ENCODE measurements around the gene FOXP2.
A peak's percentile ranks its signal among the peaks of the same experiment; 100 is the strongest.

FOXP2 gene

DNA sequence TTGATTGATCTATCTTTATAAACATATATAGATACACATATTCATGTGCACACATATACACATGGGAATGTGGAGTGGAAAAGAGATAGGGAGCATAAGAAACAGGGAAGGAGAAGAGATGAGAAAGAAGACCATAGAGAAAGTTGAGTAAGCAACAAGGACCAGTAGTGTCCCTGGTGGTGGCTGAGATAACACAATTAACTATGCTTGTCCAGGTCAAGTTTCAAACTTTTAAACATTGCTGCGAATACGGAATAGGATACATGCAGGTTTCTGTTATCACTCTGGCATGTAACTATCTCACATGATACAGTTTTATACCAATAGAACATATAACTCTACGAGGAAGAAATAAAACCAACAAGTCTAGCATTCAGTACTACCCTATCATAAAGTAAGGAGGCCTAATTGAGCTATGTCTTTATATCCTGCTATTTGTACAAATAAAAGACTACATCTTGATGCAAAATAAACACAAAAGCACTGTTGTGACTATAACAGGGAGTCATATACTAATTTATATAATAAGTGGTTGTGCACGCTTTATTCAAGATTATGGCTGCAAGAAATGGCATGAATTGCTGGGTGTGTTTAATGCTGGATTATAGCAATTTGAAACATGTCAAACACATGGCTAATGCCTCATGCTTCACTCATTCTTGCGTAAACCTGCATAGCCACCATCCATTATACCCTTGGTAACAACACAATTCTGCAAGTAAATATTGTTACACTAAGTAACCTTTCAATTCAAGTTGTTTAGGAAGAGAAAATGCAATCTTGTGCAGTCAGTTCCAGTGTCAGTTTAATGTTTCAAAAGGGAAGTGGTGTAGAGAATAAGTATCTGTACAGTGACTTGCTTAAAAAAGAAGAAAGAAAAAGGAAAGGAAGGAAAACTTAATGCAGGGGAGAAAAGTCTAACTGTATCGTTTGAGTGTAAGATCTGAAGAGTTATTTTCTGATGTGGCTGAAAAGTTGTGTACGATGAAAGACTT lies 8.2 kb downstream of the FOXP2 start:
- CTCF ChIA-PET: no interaction called here

GRCh38 chr7:114426382-114426781 lies 11.8 kb downstream of the FOXP2 start:
- H3K27me3 ChIP-seq (replicated peaks in 2 of 5; ENCODE audit: control insufficient read depth in 4 of 5, insufficient read depth in 5 of 5, low read length in 4 of 5): no peaks in the 10 kb centered on the region
- no peaks in the 10 kb centered on the region for H3K9me3 ChIP-seq (ENCODE audit: control extremely low read depth in 1 of 5, control insufficient read depth in 4 of 5, insufficient read depth in 2 of 5, low read depth in 1 of 5, low read length in 4 of 5)
- ChIA-PET POLR2A (no interaction called here), CTCF (interaction anchor here (0.7 to 0.8 kb wide), 2 partner anchors 10 to 298 kb away, joined by 3 read pairs; no protein-coding TSS in a partner anchor)
- H3K27ac ChIP-seq (ENCODE audit: insufficient read depth in 1 of 2, low read depth in 1 of 2, low read length in 2 of 2, poor library complexity in 1 of 2, severe bottlenecking in 2 of 2): no peak overlapping the region
- no peak overlapping the region for H3K4me3 ChIP-seq (ENCODE audit: control insufficient read depth in 1 of 7, extremely low read depth in 1 of 7, insufficient read depth in 4 of 7, low read depth in 2 of 7, low read length in 6 of 7)
- no peaks in the 10 kb centered on the region for H3K4me1 ChIP-seq (ENCODE audit: control extremely low read depth in 1 of 4, control insufficient read depth in 4 of 4, insufficient read depth in 4 of 4, low read length in 3 of 4)
- DNase-seq: no peak
- WGBS (ENCODE audit: insufficient coverage): 100% methylated on average over 1 of the region's 2 CpGs
- H3K36me3 ChIP-seq (ENCODE audit: control insufficient read depth in 4 of 4, insufficient read depth in 4 of 4, low read length in 3 of 4): no peaks in the 10 kb centered on the region

More for the DNA sequence above, 8.2 kb downstream of the FOXP2 start:
- Histone ChIP-seq H3K27ac (ENCODE audit: insufficient read depth in 1 of 2, low read depth in 1 of 2, low read length in 2 of 2, poor library complexity in 1 of 2, severe bottlenecking in 2 of 2) (no peak overlapping the region), H3K4me3 (ENCODE audit: control insufficient read depth in 1 of 7, extremely low read depth in 1 of 7, insufficient read depth in 4 of 7, low read depth in 2 of 7, low read length in 6 of 7) (no peak overlapping the region), H3K9me3 (ENCODE audit: control extremely low read depth in 1 of 5, control insufficient read depth in 4 of 5, insufficient read depth in 2 of 5, low read depth in 1 of 5, low read length in 4 of 5) (no peaks in the 10 kb centered on the region), H3K27me3 (replicated peaks in 2 of 5; ENCODE audit: control insufficient read depth in 4 of 5, insufficient read depth in 5 of 5, low read length in 4 of 5) (peaks cover 0 to 4% (median 3%) of the 10 kb centered on the region in 5 experiments), H3K4me1 (ENCODE audit: control extremely low read depth in 1 of 4, control insufficient read depth in 4 of 4, insufficient read depth in 4 of 4, low read length in 3 of 4) (no peaks in the 10 kb centered on the region), H3K36me3 (ENCODE audit: control insufficient read depth in 4 of 4, insufficient read depth in 4 of 4, low read length in 3 of 4) (no peaks in the 10 kb centered on the region)
- WGBS (ENCODE audit: insufficient coverage): 13% methylated on average over 1 of the region's 7 CpGs
- no peak for DNase-seq
- POLR2A ChIA-PET: no interaction called here

DNA sequence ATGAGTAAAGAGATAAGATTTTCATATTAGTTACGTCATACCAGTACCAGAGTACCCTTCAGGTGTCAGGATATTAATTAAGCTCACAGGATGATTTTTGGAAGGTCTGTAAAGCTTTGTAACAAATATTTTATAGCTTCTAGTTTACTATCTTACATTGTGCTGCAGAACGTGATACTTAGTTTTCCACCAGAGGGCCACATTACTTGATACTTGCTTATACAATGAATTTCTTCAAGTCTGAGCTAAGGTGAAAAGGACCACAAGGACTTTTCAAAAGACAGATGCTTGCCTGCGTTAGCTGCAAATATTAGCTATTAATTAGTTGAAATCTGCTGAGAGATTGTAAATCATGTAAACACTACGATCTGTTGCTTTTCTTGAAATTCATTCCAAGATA lies 12.2 kb downstream of the FOXP2 start:
- Histone ChIP-seq H3K9me3 (ENCODE audit: control extremely low read depth in 1 of 5, control insufficient read depth in 4 of 5, insufficient read depth in 2 of 5, low read depth in 1 of 5, low read length in 4 of 5) (no peaks in the 10 kb centered on the region), H3K27me3 (replicated peaks in 2 of 5; ENCODE audit: control insufficient read depth in 4 of 5, insufficient read depth in 5 of 5, low read length in 4 of 5) (no peaks in the 10 kb centered on the region), H3K4me1 (ENCODE audit: control extremely low read depth in 1 of 4, control insufficient read depth in 4 of 4, insufficient read depth in 4 of 4, low read length in 3 of 4) (no peaks in the 10 kb centered on the region), H3K36me3 (ENCODE audit: control insufficient read depth in 4 of 4, insufficient read depth in 4 of 4, low read length in 3 of 4) (no peaks in the 10 kb centered on the region), H3K4me3 (ENCODE audit: control insufficient read depth in 1 of 7, extremely low read depth in 1 of 7, insufficient read depth in 4 of 7, low read depth in 2 of 7, low read length in 6 of 7) (no peak overlapping the region), H3K27ac (ENCODE audit: insufficient read depth in 1 of 2, low read depth in 1 of 2, low read length in 2 of 2, poor library complexity in 1 of 2, severe bottlenecking in 2 of 2) (no peak overlapping the region)
- WGBS (ENCODE audit: insufficient coverage): 50% methylated on average over 1 of the region's 4 CpGs
- CTCF ChIA-PET: interaction anchor here (0.7 kb wide), 1 partner anchor 297 kb away, joined by 3 read pairs; no protein-coding TSS in a partner anchor
- POLR2A ChIA-PET: no interaction called here
- DNase-seq: peak in 2 of 3 donors; percentile 1 to 4

- Histone ChIP-seq H3K9me3 (ENCODE audit: control extremely low read depth in 1 of 5, control insufficient read depth in 4 of 5, insufficient read depth in 2 of 5, low read depth in 1 of 5, low read length in 4 of 5) (no peaks in the 10 kb centered on the region), H3K4me1 (ENCODE audit: control extremely low read depth in 1 of 4, control insufficient read depth in 4 of 4, insufficient read depth in 4 of 4, low read length in 3 of 4) (no peaks in the 10 kb centered on the region), H3K36me3 (ENCODE audit: control insufficient read depth in 4 of 4, insufficient read depth in 4 of 4, low read length in 3 of 4) (no peaks in the 10 kb centered on the region), H3K27me3 (replicated peaks in 2 of 5; ENCODE audit: control insufficient read depth in 4 of 5, insufficient read depth in 5 of 5, low read length in 4 of 5) (no peaks in the 10 kb centered on the region), H3K27ac (ENCODE audit: insufficient read depth in 1 of 2, low read depth in 1 of 2, low read length in 2 of 2, poor library complexity in 1 of 2, severe bottlenecking in 2 of 2) (no peak overlapping the region), H3K4me3 (ENCODE audit: control insufficient read depth in 1 of 7, extremely low read depth in 1 of 7, insufficient read depth in 4 of 7, low read depth in 2 of 7, low read length in 6 of 7) (no peak overlapping the region)
- 100% methylated on average over 1 of the region's 1 CpG for WGBS (ENCODE audit: insufficient coverage)
- DNase-seq: no peak
- POLR2A ChIA-PET: no interaction called here
- CTCF ChIA-PET: no interaction called here
These were observed 13.6 kb downstream of the FOXP2 start for GRCh38 chr7:114428211-114428610.

- ChIA-PET CTCF (interaction anchor here (0.6 kb wide), 1 partner anchor 124 kb away, joined by 3 read pairs; no protein-coding TSS in a partner anchor), POLR2A (no interaction called here)
- no peak overlapping the region for H3K27ac ChIP-seq (ENCODE audit: insufficient read depth in 1 of 2, low read depth in 1 of 2, low read length in 2 of 2, poor library complexity in 1 of 2, severe bottlenecking in 2 of 2)
- H3K4me1 ChIP-seq (ENCODE audit: control extremely low read depth in 1 of 4, control insufficient read depth in 4 of 4, insufficient read depth in 4 of 4, low read length in 3 of 4): no peaks in the 10 kb centered on the region
- no peaks in the 10 kb centered on the region for H3K27me3 ChIP-seq (replicated peaks in 2 of 5; ENCODE audit: control insufficient read depth in 4 of 5, insufficient read depth in 5 of 5, low read length in 4 of 5)
- no peaks in the 10 kb centered on the region for H3K36me3 ChIP-seq (ENCODE audit: control insufficient read depth in 4 of 4, insufficient read depth in 4 of 4, low read length in 3 of 4)
- DNase-seq: no peak
- H3K9me3 ChIP-seq (ENCODE audit: control extremely low read depth in 1 of 5, control insufficient read depth in 4 of 5, insufficient read depth in 2 of 5, low read depth in 1 of 5, low read length in 4 of 5): no peaks in the 10 kb centered on the region
- WGBS (ENCODE audit: insufficient coverage): 100% methylated on average over 1 of the region's 5 CpGs
- no peak overlapping the region for H3K4me3 ChIP-seq (ENCODE audit: control insufficient read depth in 1 of 7, extremely low read depth in 1 of 7, insufficient read depth in 4 of 7, low read depth in 2 of 7, low read length in 6 of 7)
These were observed 16.6 kb downstream of the FOXP2 start for GRCh38 chr7:114431189-114431588.

DNA sequence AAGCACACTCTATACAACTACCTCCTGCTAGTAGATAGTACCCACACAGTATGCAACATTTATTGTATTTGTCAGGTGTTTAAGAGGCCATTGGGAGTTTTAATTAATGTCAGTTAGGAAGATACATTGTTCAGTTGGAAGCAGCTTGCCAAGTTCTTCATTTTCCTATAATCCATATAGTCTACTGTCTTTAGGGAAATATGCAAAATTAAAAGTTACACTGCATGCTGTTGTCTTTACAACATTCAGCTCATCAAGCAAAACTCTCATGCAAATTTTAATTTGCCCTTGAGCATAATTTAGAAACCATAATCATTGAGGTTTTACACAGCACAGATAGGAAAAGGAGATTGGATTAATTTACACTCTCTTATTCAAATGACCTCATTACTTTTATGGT lies 17.4 kb downstream of the FOXP2 start:
- ChIA-PET CTCF (no interaction called here), POLR2A (no interaction called here)
- Histone ChIP-seq H3K4me3 (ENCODE audit: control insufficient read depth in 1 of 7, extremely low read depth in 1 of 7, insufficient read depth in 4 of 7, low read depth in 2 of 7, low read length in 6 of 7) (no peak overlapping the region), H3K36me3 (ENCODE audit: control insufficient read depth in 4 of 4, insufficient read depth in 4 of 4, low read length in 3 of 4) (no peaks in the 10 kb centered on the region), H3K27me3 (replicated peaks in 2 of 5; ENCODE audit: control insufficient read depth in 4 of 5, insufficient read depth in 5 of 5, low read length in 4 of 5) (no peaks in the 10 kb centered on the region), H3K4me1 (ENCODE audit: control extremely low read depth in 1 of 4, control insufficient read depth in 4 of 4, insufficient read depth in 4 of 4, low read length in 3 of 4) (no peaks in the 10 kb centered on the region), H3K9me3 (ENCODE audit: control extremely low read depth in 1 of 5, control insufficient read depth in 4 of 5, insufficient read depth in 2 of 5, low read depth in 1 of 5, low read length in 4 of 5) (no peaks in the 10 kb centered on the region), H3K27ac (ENCODE audit: insufficient read depth in 1 of 2, low read depth in 1 of 2, low read length in 2 of 2, poor library complexity in 1 of 2, severe bottlenecking in 2 of 2) (no peak overlapping the region)
- DNase-seq: no peak

GRCh38 chr7:114432703-114433102 lies 18.1 kb downstream of the FOXP2 start:
- H3K4me1 ChIP-seq (ENCODE audit: control extremely low read depth in 1 of 4, control insufficient read depth in 4 of 4, insufficient read depth in 4 of 4, low read length in 3 of 4): no peaks in the 10 kb centered on the region
- ChIA-PET CTCF (no interaction called here), POLR2A (no interaction called here)
- H3K9me3 ChIP-seq (ENCODE audit: control extremely low read depth in 1 of 5, control insufficient read depth in 4 of 5, insufficient read depth in 2 of 5, low read depth in 1 of 5, low read length in 4 of 5): no peaks in the 10 kb centered on the region
- no peak overlapping the region for H3K4me3 ChIP-seq (ENCODE audit: control insufficient read depth in 1 of 7, extremely low read depth in 1 of 7, insufficient read depth in 4 of 7, low read depth in 2 of 7, low read length in 6 of 7)
- DNase-seq: no peak
- no peaks in the 10 kb centered on the region for H3K27me3 ChIP-seq (replicated peaks in 2 of 5; ENCODE audit: control insufficient read depth in 4 of 5, insufficient read depth in 5 of 5, low read length in 4 of 5)
- no CpG with 5 or more reads among the region's 3 CpGs for WGBS (ENCODE audit: insufficient coverage)
- no peak overlapping the region for H3K27ac ChIP-seq (ENCODE audit: insufficient read depth in 1 of 2, low read depth in 1 of 2, low read length in 2 of 2, poor library complexity in 1 of 2, severe bottlenecking in 2 of 2)
- no peaks in the 10 kb centered on the region for H3K36me3 ChIP-seq (ENCODE audit: control insufficient read depth in 4 of 4, insufficient read depth in 4 of 4, low read length in 3 of 4)
